GM12878 (cell line): ENCODE data around the gene C6orf120.

Source experiments
- CREB1 ChIP-seq: IDR thresholded peaks from 2 replicates; pipeline ENCODE4 v1.6.1; 2012; ENCODE audit warnings: low read depth, mild to moderate bottlenecking, inconsistent platforms
- CTCF ChIP-seq, 3 experiments: IDR thresholded peaks in 2 of 3; conservative IDR thresholded peaks in 1 of 3; 2 replicates each; pipeline ENCODE4 v1.5.1; 2011; ENCODE audit warnings: low read depth in 3 of 3, low read length in 3 of 3, mild to moderate bottlenecking in 3 of 3, control low read depth in 2 of 3, moderate library complexity in 2 of 3, inconsistent platforms in 1 of 3, mixed read lengths in 1 of 3; ENCODE audit not compliant: control insufficient read depth in 2 of 3, insufficient read depth in 1 of 3; ENCODE audit errors: extremely low read depth in 1 of 3
- EZH2 ChIP-seq: IDR thresholded peaks from 2 replicates; pipeline ENCODE4 v1.6.1; 2012; ENCODE audit warnings: low read depth, mild to moderate bottlenecking, control low read depth, inconsistent platforms, low read length, borderline replicate concordance; ENCODE audit not compliant: control insufficient read depth
- IKZF2 ChIP-seq, 2 experiments: fragments of 450-650 bp; IDR thresholded peaks; 2 replicates each; pipeline ENCODE4 v1.6.1; 2017; ENCODE audit warnings: mild to moderate bottlenecking in 2 of 2, moderate library complexity in 2 of 2
- NFYB ChIP-seq: IDR thresholded peaks from 2 replicates; pipeline ENCODE4 v1.6.1; 2011; ENCODE audit warnings: low read depth, mild to moderate bottlenecking, low read length, improper control_type of control experiment, moderate library complexity; ENCODE audit not compliant: insufficient read depth
- POLR2AphosphoS5 ChIP-seq: IDR thresholded peaks from 2 replicates; pipeline ENCODE4 v1.6.1; 2011; ENCODE audit warnings: mild to moderate bottlenecking, low read length, inconsistent platforms
- RAD21 ChIP-seq: IDR thresholded peaks from 2 replicates; pipeline ENCODE4 v1.6.1; 2011; ENCODE audit warnings: mild to moderate bottlenecking, low read depth, low read length, moderate library complexity; ENCODE audit not compliant: insufficient read depth
- RELA ChIP-seq: fragments of 450-650 bp; IDR thresholded peaks from 2 replicates; pipeline ENCODE4 v1.8.0; 2014; ENCODE audit warnings: borderline replicate concordance; ENCODE audit not compliant: partially characterized antibody
- RFX5 ChIP-seq: IDR thresholded peaks from 2 replicates; pipeline ENCODE4 v1.6.1; 2011; ENCODE audit warnings: low read depth, low read length, improper control_type of control experiment
- SUZ12 ChIP-seq: fragments of 200-600 bp; sonication (generic); IDR thresholded peaks from one replicate; pipeline ENCODE4 v1.6.1; 2018; ENCODE audit warnings: antibody characterized with exemption, mild to moderate bottlenecking; ENCODE audit not compliant: unreplicated experiment
- USF2 ChIP-seq: IDR thresholded peaks from 2 replicates; pipeline ENCODE4 v1.6.1; 2011; ENCODE audit warnings: low read depth, low read length, improper control_type of control experiment, borderline replicate concordance
- ZSCAN29 ChIP-seq: fragments of 450-650 bp; IDR thresholded peaks from 2 replicates; pipeline ENCODE4 v1.6.1; 2017; ENCODE audit warnings: mild to moderate bottlenecking, moderate library complexity

GRCh38 chr6:169702840-169703246 is 917 bp downstream of the C6orf120 start:
- TF ChIP-seq USF2 (no peak), CTCF (IDR thresholded peaks at IDR 0.05 in 2 of 3, conservative IDR thresholded peaks at IDR 0.05 in 1 of 3; ENCODE audit: control insufficient read depth in 2 of 3, extremely low read depth in 1 of 3, insufficient read depth in 1 of 3, low read depth in 3 of 3, low read length in 3 of 3) (no peak), POLR2AphosphoS5 (no peak), EZH2 (no peak), RELA (no peak), CREB1 (no peak), RAD21 (no peak), RFX5 (no peak), NFYB (no peak), SUZ12 (no peak), ZSCAN29 (no peak), IKZF2 (IDR thresholded peaks at IDR 0.05) (no peak)
